H9 (cell line): ENCODE results near the gene YWHAH. TPM values are rescaled to one million over a fixed set of nuclear protein-coding genes. Genes with fewer than 3 reads are reported as not detected.

Source experiments
- DNase-seq: peaks from one replicate; pipeline ENCODE4 v3.0.0-alpha.2; 2017
- H2AFZ ChIP-seq: one replicate; pipeline ENCODE4 v1.6.1; 2013; ENCODE audit warnings: mild to moderate bottlenecking, low read length, control low read depth, moderate library complexity
- H2AK5ac ChIP-seq: 2 replicates; pipeline ENCODE4 v1.6.1; 2013; ENCODE audit warnings: low read length, control low read depth, mixed read lengths; ENCODE audit not compliant: insufficient read length
- H2BK120ac ChIP-seq: one replicate; pipeline ENCODE4 v1.6.1; 2013; ENCODE audit warnings: low read depth, mild to moderate bottlenecking, low read length, control low read depth, inconsistent platforms; ENCODE audit not compliant: poor library complexity, severe bottlenecking
- H2BK12ac ChIP-seq: 2 replicates; pipeline ENCODE4 v1.6.1; 2013; ENCODE audit warnings: low read length, control low read depth, mixed read lengths, low read depth; ENCODE audit not compliant: insufficient read length
- H2BK15ac ChIP-seq: 2 replicates; pipeline ENCODE4 v1.6.1; 2013; ENCODE audit warnings: low read depth, low read length, control low read depth
- H2BK20ac ChIP-seq: one replicate; pipeline ENCODE4 v1.6.1; 2013; ENCODE audit warnings: low read depth, mild to moderate bottlenecking, low read length, control low read depth, inconsistent platforms; ENCODE audit not compliant: poor library complexity, severe bottlenecking
- H2BK5ac ChIP-seq: 2 replicates; pipeline ENCODE4 v1.6.1; 2013; ENCODE audit warnings: low read length, control low read depth, mixed read lengths; ENCODE audit not compliant: insufficient read length
- H3K14ac ChIP-seq: 2 replicates; pipeline ENCODE4 v1.6.1; 2013; ENCODE audit warnings: low read length, control low read depth; ENCODE audit not compliant: insufficient read depth
- H3K18ac ChIP-seq: 2 replicates; pipeline ENCODE4 v1.6.1; 2013; ENCODE audit warnings: low read depth, mild to moderate bottlenecking, mixed read lengths, low read length, control low read depth; ENCODE audit not compliant: insufficient read length
- H3K23ac ChIP-seq: 2 replicates; pipeline ENCODE4 v1.6.1; 2013; ENCODE audit warnings: low read length, control low read depth, mixed read lengths, low read depth; ENCODE audit not compliant: insufficient read length
- H3K23me2 ChIP-seq: 2 replicates; pipeline ENCODE4 v1.6.1; 2013; ENCODE audit warnings: low read depth, mild to moderate bottlenecking, mixed read lengths, low read length, control low read depth; ENCODE audit not compliant: insufficient read length, poor library complexity, severe bottlenecking
- H3K27ac ChIP-seq: 2 replicates; pipeline ENCODE4 v1.5.1; 2013; ENCODE audit warnings: low read length, control low read depth, mixed read lengths, low read depth; ENCODE audit not compliant: insufficient read length
- H3K27me3 ChIP-seq: 2 replicates; pipeline ENCODE4 v1.6.1; 2013; ENCODE audit warnings: low read length, control low read depth, inconsistent platforms; ENCODE audit not compliant: insufficient read depth
- H3K4ac ChIP-seq: 2 replicates; pipeline ENCODE4 v1.6.1; 2013; ENCODE audit warnings: low read depth, mild to moderate bottlenecking, control low read depth, inconsistent platforms, low read length, moderate library complexity
- H3K4me1 ChIP-seq: 2 replicates; pipeline ENCODE4 v1.6.1; 2013; ENCODE audit warnings: low read length, control low read depth, inconsistent platforms; ENCODE audit not compliant: insufficient read depth
- H3K4me2 ChIP-seq: 2 replicates; pipeline ENCODE4 v1.6.1; 2013; ENCODE audit warnings: low read length, control low read depth, mixed read lengths; ENCODE audit not compliant: insufficient read length, insufficient read depth
- H3K56ac ChIP-seq: 2 replicates; pipeline ENCODE4 v1.6.1; 2013; ENCODE audit warnings: low read depth, mild to moderate bottlenecking, mixed read lengths, low read length, control low read depth; ENCODE audit not compliant: insufficient read length
- H3K79me1 ChIP-seq: 2 replicates; pipeline ENCODE4 v1.6.1; 2013; ENCODE audit warnings: low read depth, mild to moderate bottlenecking, moderate library complexity, low read length, control low read depth, inconsistent platforms; ENCODE audit not compliant: insufficient read depth, poor library complexity, severe bottlenecking
- H3K79me2 ChIP-seq: 2 replicates; pipeline ENCODE4 v1.6.1; 2013; ENCODE audit warnings: low read length, control low read depth, inconsistent platforms; ENCODE audit not compliant: insufficient read depth
- H3K9ac ChIP-seq: 2 replicates; pipeline ENCODE4 v1.6.1; 2013; ENCODE audit warnings: low read length, control low read depth, mixed read lengths; ENCODE audit not compliant: insufficient read length; ENCODE audit errors: extremely low read depth
- H3K9me3 ChIP-seq: one replicate; pipeline ENCODE4 v1.6.1; 2013; ENCODE audit warnings: low read depth, low read length, inconsistent platforms; ENCODE audit not compliant: control insufficient read depth
- H3T11ph ChIP-seq: one replicate; pipeline ENCODE4 v1.6.1; 2013; ENCODE audit warnings: mild to moderate bottlenecking, low read length, control low read depth, inconsistent platforms
- H4K20me1 ChIP-seq: one replicate; pipeline ENCODE4 v1.6.1; 2013; ENCODE audit not compliant: control insufficient read depth, insufficient read length, insufficient read depth
- H4K5ac ChIP-seq: 2 replicates; pipeline ENCODE4 v1.6.1; 2013; ENCODE audit warnings: low read depth, mild to moderate bottlenecking, mixed read lengths, low read length, control low read depth; ENCODE audit not compliant: insufficient read length
- H4K8ac ChIP-seq: replicated peaks from 2 replicates; pipeline ENCODE4 v1.6.1; 2013; ENCODE audit warnings: low read length, control low read depth, mixed read lengths, low read depth; ENCODE audit not compliant: insufficient read length
- H4K91ac ChIP-seq: 2 replicates; pipeline ENCODE4 v1.6.1; 2013; ENCODE audit warnings: low read depth, mild to moderate bottlenecking, moderate library complexity, mixed read lengths, low read length, control low read depth; ENCODE audit not compliant: insufficient read length
- H3K27ac Mint-ChIP-seq, 3 experiments: 2 replicates in 2 of 3; 3 replicates in 1 of 3; pipeline ENCODE4 v1.8.0; 2020 to 2021; ENCODE audit warnings: mixed read lengths in 3 of 3, mild to moderate bottlenecking in 1 of 3, moderate library complexity in 1 of 3
- H3K27me3 Mint-ChIP-seq: 2 replicates; pipeline ENCODE4 v1.8.0; 2021; ENCODE audit warnings: low read depth, mild to moderate bottlenecking, moderate library complexity, mixed read lengths
- H3K36me3 Mint-ChIP-seq, 3 experiments: 2 replicates in 2 of 3; 3 replicates in 1 of 3; pipeline ENCODE4 v1.8.0; 2020 to 2021; ENCODE audit warnings: low read depth in 3 of 3, mixed read lengths in 3 of 3; ENCODE audit not compliant: insufficient read depth in 1 of 3
- H3K4me1 Mint-ChIP-seq, 2 experiments: 2 replicates each; pipeline ENCODE4 v1.8.0; 2020; ENCODE audit warnings: mixed read lengths in 2 of 2
- H3K4me3 Mint-ChIP-seq, 2 experiments: 2 replicates in 1 of 2; 3 replicates in 1 of 2; pipeline ENCODE4 v1.8.0; 2020 to 2021; ENCODE audit warnings: mild to moderate bottlenecking in 2 of 2, mixed read lengths in 2 of 2, moderate library complexity in 1 of 2
- H3K9me3 Mint-ChIP-seq, 2 experiments: 2 replicates in 1 of 2; 3 replicates in 1 of 2; pipeline ENCODE4 v1.8.0; 2020; ENCODE audit warnings: mild to moderate bottlenecking in 2 of 2, mixed read lengths in 2 of 2, moderate library complexity in 1 of 2
- WGBS: extraction: QIAGEN DNeasy Blood & Tissue Kit; methylation state at CpG from one replicate; pipeline ENCODE4 v1.1.7; 2013; ENCODE audit warnings: missing lambda C conversion rate, low lambda C conversion rate, mixed read lengths; ENCODE audit not compliant: insufficient read length; ENCODE audit errors: extremely low coverage; 5-methylcytosine and 5-hydroxymethylcytosine counted together
- total RNA-seq: library from RNA; stranded (reverse); gene quantifications from 2 replicates; pipeline ENCODE4 v1.2.1, GENCODE V29; 2021
- TF ChIP-seq, protein P1 (sequence below): fragments of 200-600 bp; sonication (generic); conservative IDR thresholded peaks from 3 replicates; pipeline ENCODE4 v1.8.0; 2021; ENCODE audit warnings: antibody characterized with exemption, mild to moderate bottlenecking

YWHAH gene
- total RNA-seq, 1 experiment from 2014 or later = 250 TPM

DNA sequence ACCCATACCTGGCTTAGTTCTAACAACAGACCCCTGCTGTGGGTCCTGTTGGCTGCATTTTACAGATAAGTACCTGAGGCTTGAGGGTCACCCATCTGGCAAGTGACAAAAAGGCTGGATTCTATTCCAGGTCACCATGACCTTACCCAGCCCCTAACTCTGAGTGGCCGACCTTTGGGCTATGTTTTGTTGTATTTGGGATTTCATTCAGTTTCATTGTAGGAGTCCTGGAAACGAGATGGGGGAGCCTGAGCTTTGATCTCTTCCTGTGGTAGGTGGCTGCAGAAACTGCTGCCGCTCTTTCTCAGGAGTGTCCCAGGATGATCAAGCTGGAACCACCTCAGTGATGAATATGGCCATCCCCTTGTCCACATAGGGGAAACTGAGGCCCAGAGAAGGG is 24.6 kb upstream of the YWHAH start:
- Histone ChIP-seq H4K91ac (no peak overlapping the region), H2BK120ac (no peak overlapping the region), H3K4ac (no peak overlapping the region), H4K5ac (no peak overlapping the region), H2BK5ac (no peak overlapping the region), H3K9ac (no peak overlapping the region), H3K14ac (no peak overlapping the region), H2AFZ (no peak overlapping the region), H2BK15ac (no peak overlapping the region), H2BK12ac (no peak overlapping the region), H3K79me2 (no peaks in the 10 kb centered on the region), H2AK5ac (no peak overlapping the region), H3K4me1 (no peaks in the 10 kb centered on the region; the same call in 1 of the 2 replicates), H3K18ac (no peak overlapping the region), H3K27ac (no peak overlapping the region), H3K23me2 (no peaks in the 10 kb centered on the region), H3K27me3 (no peaks in the 10 kb centered on the region), H3T11ph (no peak overlapping the region), H2BK20ac (no peak overlapping the region), H4K8ac (no peak overlapping the region), H3K23ac (no peak overlapping the region), H3K79me1 (no peaks in the 10 kb centered on the region), H3K56ac (no peak overlapping the region), H3K9me3 (no peaks in the 10 kb centered on the region), H3K4me2 (no peak overlapping the region), H4K20me1 (no peaks in the 10 kb centered on the region)
- no peak overlapping the region for H3K27ac Mint-ChIP-seq
- H3K4me3 Mint-ChIP-seq = no peak overlapping the region
- DNase-seq = no peak
- TF ChIP-seq, protein P1, sequence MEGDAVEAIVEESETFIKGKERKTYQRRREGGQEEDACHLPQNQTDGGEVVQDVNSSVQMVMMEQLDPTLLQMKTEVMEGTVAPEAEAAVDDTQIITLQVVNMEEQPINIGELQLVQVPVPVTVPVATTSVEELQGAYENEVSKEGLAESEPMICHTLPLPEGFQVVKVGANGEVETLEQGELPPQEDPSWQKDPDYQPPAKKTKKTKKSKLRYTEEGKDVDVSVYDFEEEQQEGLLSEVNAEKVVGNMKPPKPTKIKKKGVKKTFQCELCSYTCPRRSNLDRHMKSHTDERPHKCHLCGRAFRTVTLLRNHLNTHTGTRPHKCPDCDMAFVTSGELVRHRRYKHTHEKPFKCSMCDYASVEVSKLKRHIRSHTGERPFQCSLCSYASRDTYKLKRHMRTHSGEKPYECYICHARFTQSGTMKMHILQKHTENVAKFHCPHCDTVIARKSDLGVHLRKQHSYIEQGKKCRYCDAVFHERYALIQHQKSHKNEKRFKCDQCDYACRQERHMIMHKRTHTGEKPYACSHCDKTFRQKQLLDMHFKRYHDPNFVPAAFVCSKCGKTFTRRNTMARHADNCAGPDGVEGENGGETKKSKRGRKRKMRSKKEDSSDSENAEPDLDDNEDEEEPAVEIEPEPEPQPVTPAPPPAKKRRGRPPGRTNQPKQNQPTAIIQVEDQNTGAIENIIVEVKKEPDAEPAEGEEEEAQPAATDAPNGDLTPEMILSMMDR = no peak
- H3K9me3 Mint-ChIP-seq = no peaks in the 10 kb centered on the region
- WGBS = no CpG with 5 or more reads among the region's 3 CpGs
- H3K4me1 Mint-ChIP-seq = peaks cover 0 to 5% of the 10 kb centered on the region in 2 experiments; a peak in 1 of 4 replicates
- no peaks in the 10 kb centered on the region; a peak in 1 of 7 replicates for H3K36me3 Mint-ChIP-seq
- H3K27me3 Mint-ChIP-seq = peaks cover 1% of the 10 kb centered on the region
